ENCODE results near the gene DMRTA2.
"Not testable (repeated sequence)": the region's sequence is repeated elsewhere in the genome, so short reads cannot be mapped to it uniquely, and the experiment has no call there.

The DMRTA2 gene

GRCh38 chr1:50422675-50422945 lies 633 bp downstream of the DMRTA2 start:
- no peak for DNase-seq

- no peak for DNase-seq
Observed at GRCh38 chr1:50421768-50422674, 1.2 kb downstream of the DMRTA2 start.

- DNase-seq: no peak
Observed at GRCh38 chr1:50421366-50421748, 1.9 kb downstream of the DMRTA2 start.

GRCh38 chr1:50420689-50421365 lies 2.4 kb downstream of the DMRTA2 start:
- DNase-seq: no peak

GRCh38 chr1:50419907-50420677 lies 3.2 kb downstream of the DMRTA2 start:
- no peak for DNase-seq

- no peak for DNase-seq
Observed at GRCh38 chr1:50419192-50419906, 3.9 kb downstream of the DMRTA2 start.

GRCh38 chr1:50418600-50419109 lies 4.6 kb downstream of the DMRTA2 start:
- DNase-seq: no peak

GRCh38 chr1:50417946-50418599 lies 5.2 kb downstream of the DMRTA2 start:
- no peak for DNase-seq

GRCh38 chr1:50417507-50417906 lies 5.7 kb downstream of the DMRTA2 start:
- DNase-seq: no peak

- no peak for DNase-seq
Observed at GRCh38 chr1:50416553-50417453, 6.4 kb downstream of the DMRTA2 start.

- DNase-seq: no peak
Observed at GRCh38 chr1:50416150-50416527, 7.1 kb downstream of the DMRTA2 start.

GRCh38 chr1:50415235-50416149 lies 7.8 kb downstream of the DMRTA2 start:
- DNase-seq: no peak

- DNase-seq: no peak
Observed at GRCh38 chr1:50414853-50415234, 8.4 kb downstream of the DMRTA2 start.

GRCh38 chr1:50412813-50413476 lies 10.3 kb downstream of the DMRTA2 start:
- no peak for DNase-seq

- no peak for DNase-seq
Observed at GRCh38 chr1:50405814-50406213, 17.4 kb downstream of the DMRTA2 start.

- no peak for DNase-seq
Observed at GRCh38 chr1:50393522-50394120, 29.6 kb downstream of the DMRTA2 start.

GRCh38 chr1:50381551-50381950 lies 41.7 kb downstream of the DMRTA2 start:
- not testable (repeated sequence) for DNase-seq

- DNase-seq: no peak
Observed at GRCh38 chr1:50378770-50379169, 44.5 kb downstream of the DMRTA2 start.

- DNase-seq: no peak
Observed at GRCh38 chr1:50373532-50373931, 49.7 kb downstream of the DMRTA2 start.
